HUES64 (cell line): ENCODE results near the gene DNAH8.

Source experiments
- H3K27ac ChIP-seq: 2 replicates; pipeline ENCODE4 v1.7.0; 2013; ENCODE audit warnings: low read depth, low read length, inconsistent platforms
- H3K27me3 ChIP-seq: 2 replicates; pipeline ENCODE4 v1.6.1; 2013; ENCODE audit warnings: mild to moderate bottlenecking, low read length; ENCODE audit not compliant: insufficient read depth
- H3K36me3 ChIP-seq: 2 replicates; pipeline ENCODE4 v1.6.1; 2013; ENCODE audit warnings: mild to moderate bottlenecking, low read length; ENCODE audit not compliant: insufficient read depth
- H3K4me1 ChIP-seq: 2 replicates; pipeline ENCODE4 v1.6.1; 2013; ENCODE audit warnings: mild to moderate bottlenecking, low read length, moderate library complexity; ENCODE audit not compliant: insufficient read depth
- H3K4me3 ChIP-seq: 2 replicates; pipeline ENCODE4 v1.5.1; 2013; ENCODE audit warnings: mild to moderate bottlenecking, low read length, moderate library complexity
- H3K9ac ChIP-seq: 2 replicates; pipeline ENCODE4 v1.6.1; 2013; ENCODE audit warnings: mild to moderate bottlenecking, low read depth, low read length
- H3K9me3 ChIP-seq: 2 replicates; pipeline ENCODE4 v1.6.1; 2013; ENCODE audit warnings: low read depth, low read length; ENCODE audit not compliant: insufficient read depth
- WGBS: fragments of 150-250, 120-280 bp; methylation state at CpG from one replicate; pipeline ENCODE4 v1.1.7; 2013; ENCODE audit warnings: missing lambda C conversion rate; 5-methylcytosine and 5-hydroxymethylcytosine counted together

The DNAH8 gene

GRCh38 chr6:38799529-38800184, 84.5 kb downstream of the DNAH8 start:
- H3K9ac ChIP-seq, result no peak overlapping the region
- no peaks in the 10 kb centered on the region for H3K36me3 ChIP-seq
- no peak overlapping the region for H3K27ac ChIP-seq
- WGBS, result 76% methylated on average over 2 of the region's 2 CpGs
- peaks cover 6% of the 10 kb centered on the region for H3K4me1 ChIP-seq
- no peaks in the 10 kb centered on the region for H3K9me3 ChIP-seq
- no peaks in the 10 kb centered on the region for H3K27me3 ChIP-seq
- no peak overlapping the region for H3K4me3 ChIP-seq

DNA sequence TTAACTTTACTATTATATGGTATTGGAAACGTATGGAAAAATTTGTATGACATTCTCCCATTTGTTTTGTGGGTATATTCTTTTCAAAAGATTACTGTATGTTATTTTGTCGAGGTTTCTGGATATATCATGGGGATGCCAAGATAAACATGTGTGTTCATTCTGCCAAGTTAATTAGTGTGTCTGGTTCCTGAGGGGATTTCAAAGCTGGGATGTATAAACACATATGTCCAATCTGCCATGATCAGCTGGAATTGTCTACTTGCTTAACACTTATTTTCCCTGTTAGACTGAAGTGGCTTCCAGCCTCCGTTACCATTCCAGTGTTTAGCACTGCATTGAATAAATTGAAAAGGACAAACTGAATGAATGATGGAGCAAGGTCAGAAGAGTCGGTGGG, 86.2 kb downstream of the DNAH8 start:
- no peaks in the 10 kb centered on the region for H3K27me3 ChIP-seq
- 78% methylated on average over 4 of the region's 4 CpGs for whole genome bisulfite sequencing
- H3K36me3 ChIP-seq, result no peaks in the 10 kb centered on the region
- H3K4me1 ChIP-seq, result peaks cover 6% of the 10 kb centered on the region
- H3K9me3 ChIP-seq, result no peaks in the 10 kb centered on the region
- no peak overlapping the region for H3K9ac ChIP-seq
- no peak overlapping the region for H3K4me3 ChIP-seq
- no peak overlapping the region for H3K27ac ChIP-seq

DNA sequence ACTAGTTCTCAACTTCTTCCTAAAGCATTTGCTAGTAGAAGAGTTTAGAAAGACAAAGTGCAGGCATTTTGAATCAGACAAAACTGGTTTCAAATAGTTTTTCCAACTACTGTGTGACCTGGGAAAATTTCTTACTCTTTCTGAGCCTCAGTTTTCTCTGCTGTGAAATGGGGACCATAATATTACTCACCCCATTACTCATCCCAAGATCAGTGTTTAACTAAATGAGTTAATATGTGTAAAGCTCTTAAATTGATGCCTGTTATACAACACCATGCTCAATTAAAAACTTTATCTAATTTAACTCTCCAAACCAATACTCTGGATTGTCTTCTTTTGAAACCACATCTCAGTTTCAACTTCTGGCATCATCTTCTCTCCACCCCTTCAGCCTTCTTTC, 87.4 kb downstream of the DNAH8 start:
- Histone ChIP-seq H3K9ac (no peak overlapping the region), H3K36me3 (no peaks in the 10 kb centered on the region), H3K4me3 (no peak overlapping the region), H3K27me3 (no peaks in the 10 kb centered on the region), H3K9me3 (no peaks in the 10 kb centered on the region), H3K27ac (no peak overlapping the region), H3K4me1 (peaks cover 1% of the 10 kb centered on the region; the same call in 1 of the 2 replicates)

DNA sequence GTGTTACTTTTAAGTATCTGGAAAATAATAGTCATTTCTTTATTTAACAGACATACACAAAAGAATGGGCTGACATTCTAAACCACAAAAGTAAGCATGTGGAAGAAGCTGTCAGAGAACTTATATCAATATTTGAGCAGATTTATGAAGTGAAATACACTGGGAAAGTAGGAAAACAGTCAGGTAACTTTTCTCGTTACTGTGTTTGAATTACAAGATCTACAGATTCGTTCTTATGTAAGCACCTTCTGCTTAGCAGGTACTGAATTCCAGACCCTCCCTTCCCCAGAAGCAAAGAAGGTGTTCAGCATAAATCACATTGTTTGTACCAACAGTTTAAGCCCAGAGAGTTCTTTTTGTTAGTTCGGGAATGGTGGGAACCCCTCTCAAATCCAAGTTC, 88.0 kb downstream of the DNAH8 start:
- H3K27me3 ChIP-seq, result no peaks in the 10 kb centered on the region
- H3K4me3 ChIP-seq, result no peak overlapping the region
- no peaks in the 10 kb centered on the region for H3K9me3 ChIP-seq
- WGBS, result 92% methylated on average over 3 of the region's 3 CpGs
- H3K36me3 ChIP-seq, result no peaks in the 10 kb centered on the region
- no peak overlapping the region for H3K9ac ChIP-seq
- H3K27ac ChIP-seq, result no peak overlapping the region
- no peaks in the 10 kb centered on the region for H3K4me1 ChIP-seq

- WGBS, result 74% methylated on average over 4 of the region's 4 CpGs
These were observed 89.2 kb downstream of the DNAH8 start for GRCh38 chr6:38804358-38804757.

GRCh38 chr6:38805127-38805655, 90.1 kb downstream of the DNAH8 start:
- 86% methylated on average over 4 of the region's 4 CpGs for WGBS
- H3K36me3 ChIP-seq, result no peaks in the 10 kb centered on the region
- H3K9me3 ChIP-seq, result no peaks in the 10 kb centered on the region
- H3K27me3 ChIP-seq, result no peaks in the 10 kb centered on the region
- no peak overlapping the region for H3K9ac ChIP-seq
- H3K27ac ChIP-seq, result no peak overlapping the region
- no peaks in the 10 kb centered on the region for H3K4me1 ChIP-seq
- H3K4me3 ChIP-seq, result no peak overlapping the region

More at GRCh38 chr6:38804358-38804757, 89.2 kb downstream of the DNAH8 start:
- Histone ChIP-seq H3K9me3 (no peaks in the 10 kb centered on the region), H3K27ac (no peak overlapping the region), H3K4me1 (no peaks in the 10 kb centered on the region), H3K9ac (no peak overlapping the region), H3K4me3 (no peak overlapping the region), H3K36me3 (no peaks in the 10 kb centered on the region), H3K27me3 (no peaks in the 10 kb centered on the region)

DNA sequence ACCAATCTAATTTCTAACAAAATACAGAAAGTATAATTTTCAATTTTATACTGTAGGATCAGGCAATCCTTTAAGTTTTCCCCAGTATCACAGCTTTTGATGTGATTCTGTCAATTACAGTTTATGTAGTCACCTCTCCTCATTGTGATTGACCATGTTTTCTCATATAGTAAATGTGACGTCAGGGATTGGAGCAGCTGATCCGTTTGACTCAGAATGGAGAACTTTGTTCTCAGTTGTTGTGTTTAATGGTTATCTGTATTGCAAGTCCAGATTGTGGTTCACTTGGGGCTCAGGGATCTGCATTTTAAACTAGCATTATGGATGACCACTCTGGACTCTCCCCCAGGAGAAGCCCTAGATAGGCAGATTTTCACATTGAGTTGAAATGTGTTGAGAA, 90.6 kb downstream of the DNAH8 start:
- Histone ChIP-seq H3K36me3 (no peaks in the 10 kb centered on the region), H3K27ac (no peak overlapping the region), H3K4me1 (no peaks in the 10 kb centered on the region), H3K9me3 (no peaks in the 10 kb centered on the region), H3K27me3 (no peaks in the 10 kb centered on the region), H3K9ac (no peak overlapping the region), H3K4me3 (no peak overlapping the region)
- WGBS, result 87% methylated on average over 2 of the region's 2 CpGs

DNA sequence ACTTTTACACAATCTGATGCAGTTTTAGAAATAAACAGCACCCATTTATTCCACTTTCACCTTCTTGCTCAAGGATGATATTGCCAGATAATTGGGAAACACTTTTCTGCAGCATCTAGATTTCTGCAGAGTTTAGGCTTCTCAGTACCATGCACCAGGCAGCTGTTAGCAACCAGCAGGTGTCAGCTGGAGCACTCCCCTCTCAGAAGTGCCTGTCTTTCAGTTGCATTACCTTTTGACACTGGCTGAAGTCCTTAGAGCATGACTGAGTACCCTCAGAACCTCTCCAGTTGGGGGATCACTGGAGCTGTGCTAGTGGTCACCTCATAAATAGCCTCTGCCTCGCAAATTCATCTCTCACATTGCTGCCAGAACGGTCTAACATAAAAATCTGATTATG, 91.2 kb downstream of the DNAH8 start:
- no peak overlapping the region for H3K4me3 ChIP-seq

DNA sequence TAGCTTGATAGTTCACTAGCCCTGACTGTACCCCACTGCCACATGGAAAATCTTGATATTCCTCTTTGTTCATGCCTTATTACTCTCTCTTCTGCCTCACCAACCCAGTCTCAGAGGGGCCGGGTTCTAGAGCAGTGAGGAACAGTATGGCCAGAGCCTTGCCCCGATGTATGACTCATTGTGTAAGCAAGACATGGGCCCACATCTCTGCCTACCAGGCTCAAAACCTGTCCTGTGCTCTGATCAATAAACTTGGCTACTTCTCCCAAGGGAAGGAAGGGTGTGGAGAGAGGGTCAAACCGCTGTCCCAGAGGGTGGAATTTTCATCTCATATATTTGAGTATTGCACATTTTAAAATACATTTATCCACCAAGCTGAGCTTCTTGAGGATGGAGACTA, 91.7 kb downstream of the DNAH8 start:
- WGBS, result 92% methylated on average over 2 of the region's 3 CpGs
- Histone ChIP-seq H3K9me3 (no peaks in the 10 kb centered on the region), H3K27me3 (no peaks in the 10 kb centered on the region), H3K27ac (no peak overlapping the region), H3K4me1 (no peaks in the 10 kb centered on the region), H3K4me3 (no peak overlapping the region), H3K36me3 (no peaks in the 10 kb centered on the region), H3K9ac (no peak overlapping the region)

More for the DNA sequence above, 91.2 kb downstream of the DNAH8 start:
- Histone ChIP-seq H3K27ac (no peak overlapping the region), H3K27me3 (no peaks in the 10 kb centered on the region), H3K4me1 (no peaks in the 10 kb centered on the region), H3K9ac (no peak overlapping the region), H3K9me3 (no peaks in the 10 kb centered on the region), H3K36me3 (no peaks in the 10 kb centered on the region)
- WGBS, result 91% methylated on average over 2 of the region's 2 CpGs

- WGBS, result 99% methylated on average over 3 of the region's 3 CpGs
- Histone ChIP-seq H3K9me3 (no peaks in the 10 kb centered on the region), H3K9ac (no peak overlapping the region), H3K27ac (no peak overlapping the region), H3K27me3 (no peaks in the 10 kb centered on the region), H3K36me3 (no peaks in the 10 kb centered on the region), H3K4me1 (no peaks in the 10 kb centered on the region), H3K4me3 (no peak overlapping the region)
These were observed 92.9 kb downstream of the DNAH8 start for GRCh38 chr6:38808039-38808438.

DNA sequence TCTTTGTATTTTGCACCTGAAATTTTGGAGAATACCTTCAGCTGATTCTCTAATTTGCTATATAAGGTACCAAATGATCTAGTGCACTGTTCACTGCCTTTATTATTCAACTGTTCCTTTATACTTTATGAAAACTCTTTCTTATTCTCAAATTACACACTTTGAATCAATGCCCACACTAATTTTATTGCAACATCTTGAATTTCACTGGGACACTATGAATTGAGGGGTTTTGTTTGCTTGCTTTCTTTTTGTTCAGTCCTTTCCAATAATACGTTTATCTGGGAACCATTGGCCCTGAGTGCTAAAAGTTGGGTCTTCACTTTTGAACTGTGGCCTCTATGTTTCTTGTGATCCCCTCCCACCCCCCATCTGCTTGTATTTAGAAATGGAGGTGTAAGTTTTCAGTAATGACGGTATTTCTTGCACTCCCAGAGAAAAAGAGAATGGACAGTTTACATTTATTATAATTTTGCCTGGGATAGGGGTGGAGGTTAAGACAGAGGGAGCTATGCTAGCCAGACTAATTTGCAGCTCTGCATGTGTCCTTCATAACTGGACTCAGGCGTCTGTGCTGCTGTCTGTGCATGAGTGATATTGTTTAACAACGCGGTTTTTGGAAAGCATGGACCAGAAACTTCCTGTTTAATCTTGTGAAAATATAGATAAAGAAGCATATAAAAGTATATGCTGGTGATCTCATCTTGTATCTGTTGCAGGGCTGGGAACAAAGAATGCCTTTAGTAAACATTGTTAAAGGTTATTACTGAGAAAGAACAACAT, 98.1 kb downstream of the DNAH8 start:
- H3K4me3 ChIP-seq, result no peak overlapping the region
- no peaks in the 10 kb centered on the region for H3K4me1 ChIP-seq
- WGBS, result 97% methylated on average over 4 of the region's 5 CpGs
- no peaks in the 10 kb centered on the region for H3K9me3 ChIP-seq
- H3K27me3 ChIP-seq, result no peaks in the 10 kb centered on the region
- no peak overlapping the region for H3K9ac ChIP-seq
- no peak overlapping the region for H3K27ac ChIP-seq
- no peaks in the 10 kb centered on the region for H3K36me3 ChIP-seq
